HepG2 (cell line): ENCODE results near the gene GFY. TPM values are rescaled to one million over a fixed set of nuclear protein-coding genes. Genes with fewer than 3 reads are reported as not detected.

ENCODE experiments used
- AGO1 ChIP-seq: fragments of 200-400 bp; formaldehyde crosslinking; IDR thresholded peaks from 2 replicates; pipeline ENCODE4 v1.6.1; 2017; ENCODE audit warnings: mild to moderate bottlenecking, low read depth, low read length, moderate library complexity; ENCODE audit not compliant: poor library complexity, severe bottlenecking
- DPF2 ChIP-seq: sonication (generic); formaldehyde crosslinking; IDR thresholded peaks from 2 replicates; pipeline ENCODE4 v1.4.0; 2020; ENCODE audit warnings: mild to moderate bottlenecking, low read depth, missing genetic modification reagents, borderline replicate concordance
- HMGA1 ChIP-seq: sonication (generic); formaldehyde crosslinking; conservative IDR thresholded peaks from 2 replicates; pipeline ENCODE4 v1.4.0; 2020; ENCODE audit warnings: missing genetic modification reagents
- HNRNPUL1 ChIP-seq: fragments of 200-400 bp; formaldehyde crosslinking; IDR thresholded peaks from 2 replicates; pipeline ENCODE4 v1.6.1; 2017; ENCODE audit warnings: low read depth, mild to moderate bottlenecking, low read length, moderate library complexity
- NFE2L2 ChIP-seq: fragments of 150-350 bp; IDR thresholded peaks from 2 replicates; pipeline ENCODE4 v1.6.1; 2014; ENCODE audit warnings: low read length
- PRDM15 ChIP-seq: sonication (generic); formaldehyde crosslinking; IDR thresholded peaks from 2 replicates; pipeline ENCODE4 v1.4.0; 2020; ENCODE audit warnings: missing genetic modification reagents
- PTBP1 ChIP-seq: fragments of 200-400 bp; formaldehyde crosslinking; IDR thresholded peaks from 2 replicates; pipeline ENCODE4 v1.6.1; 2018; ENCODE audit warnings: low read length, low read depth; ENCODE audit not compliant: poor library complexity, severe bottlenecking
- SMAD9 ChIP-seq: sonication (generic); formaldehyde crosslinking; IDR thresholded peaks from 2 replicates; pipeline ENCODE4 v1.5.1; 2020; ENCODE audit warnings: mild to moderate bottlenecking, missing genetic modification reagents
- SNRNP70 ChIP-seq: fragments of 200-400 bp; formaldehyde crosslinking; IDR thresholded peaks from 2 replicates; pipeline ENCODE4 v1.6.1; 2017; ENCODE audit warnings: mild to moderate bottlenecking, low read depth, low read length, moderate library complexity
- SYNCRIP ChIP-seq: fragments of 200-400 bp; formaldehyde crosslinking; IDR thresholded peaks from 2 replicates; pipeline ENCODE4 v1.6.1; 2018; ENCODE audit warnings: mild to moderate bottlenecking, low read depth, low read length; ENCODE audit not compliant: insufficient read depth
- TBP ChIP-seq: sonication (generic); formaldehyde crosslinking; IDR thresholded peaks from 2 replicates; pipeline ENCODE4 v1.5.0; 2020; ENCODE audit warnings: missing genetic modification reagents
- ZC3H4 ChIP-seq: sonication (generic); formaldehyde crosslinking; IDR thresholded peaks from 2 replicates; pipeline ENCODE4 v1.4.0; 2020; ENCODE audit warnings: missing genetic modification reagents, borderline replicate concordance
- ZNF383 ChIP-seq: sonication (generic); formaldehyde crosslinking; IDR thresholded peaks from 2 replicates; pipeline ENCODE4 v1.4.0; 2020; ENCODE audit warnings: missing genetic modification reagents, mild to moderate bottlenecking, borderline replicate concordance
- ZNF562 ChIP-seq: sonication (generic); formaldehyde crosslinking; IDR thresholded peaks from 2 replicates; pipeline ENCODE4 v1.8.0; 2022; ENCODE audit warnings: missing genetic modification reagents, borderline replicate concordance
- ZNF614 ChIP-seq: IDR thresholded peaks from 2 replicates; pipeline ENCODE4 v1.6.1; 2018; ENCODE audit warnings: missing biosample characterization, missing genetic modification reagents, inconsistent platforms, borderline replicate concordance
- ZNF780A ChIP-seq: sonication (generic); formaldehyde crosslinking; IDR thresholded peaks from 2 replicates; pipeline ENCODE4 v1.8.0; 2022; ENCODE audit warnings: mild to moderate bottlenecking, missing genetic modification reagents, moderate library complexity
- polyA plus RNA-seq, 8 experiments: library from polyadenylated mRNA; depleted of rRNA in 3 of 8; stranded (reverse) in 7 of 8; unstranded in 1 of 8; fragments of >200 nt; fragmentation: Illumina TruSeq in 4 of 8; extraction: Trizol in 4 of 8; gene quantifications; 2 replicates each; pipeline versions ENCODE4 v1.2.1 to v1.2.3, GENCODE V29; 2011 to 2016; ENCODE audit warnings: low read depth in 4 of 8, missing spikeins in 1 of 8, mixed read lengths in 1 of 8; ENCODE audit not compliant: insufficient read depth in 1 of 8
- total RNA-seq, 5 experiments: library from RNA; depleted of rRNA; stranded (reverse); fragments of >200 nt; fragmentation: Illumina TruSeq; extraction: Trizol; gene quantifications; 2 replicates each; pipeline ENCODE4 v1.2.3, GENCODE V29; 2016; ENCODE audit warnings: low read depth in 1 of 5
- TF ChIP-seq, protein P1 (sequence below): sonication (generic); formaldehyde crosslinking; IDR thresholded peaks from 2 replicates; pipeline ENCODE4 v1.5.1; 2020; ENCODE audit warnings: mild to moderate bottlenecking, missing genetic modification reagents, borderline replicate concordance
- TF ChIP-seq, protein P2 (sequence below): sonication (generic); formaldehyde crosslinking; IDR thresholded peaks from 2 replicates; pipeline ENCODE4 v1.5.1; 2020; ENCODE audit warnings: missing genetic modification reagents, mild to moderate bottlenecking, borderline replicate concordance

Gene GFY
- total and polyA plus RNA-seq, 2 of the 13 experiments (the other 11 are each of a cell fraction or from before 2014, with no cell fraction given) = not detected

DNA sequence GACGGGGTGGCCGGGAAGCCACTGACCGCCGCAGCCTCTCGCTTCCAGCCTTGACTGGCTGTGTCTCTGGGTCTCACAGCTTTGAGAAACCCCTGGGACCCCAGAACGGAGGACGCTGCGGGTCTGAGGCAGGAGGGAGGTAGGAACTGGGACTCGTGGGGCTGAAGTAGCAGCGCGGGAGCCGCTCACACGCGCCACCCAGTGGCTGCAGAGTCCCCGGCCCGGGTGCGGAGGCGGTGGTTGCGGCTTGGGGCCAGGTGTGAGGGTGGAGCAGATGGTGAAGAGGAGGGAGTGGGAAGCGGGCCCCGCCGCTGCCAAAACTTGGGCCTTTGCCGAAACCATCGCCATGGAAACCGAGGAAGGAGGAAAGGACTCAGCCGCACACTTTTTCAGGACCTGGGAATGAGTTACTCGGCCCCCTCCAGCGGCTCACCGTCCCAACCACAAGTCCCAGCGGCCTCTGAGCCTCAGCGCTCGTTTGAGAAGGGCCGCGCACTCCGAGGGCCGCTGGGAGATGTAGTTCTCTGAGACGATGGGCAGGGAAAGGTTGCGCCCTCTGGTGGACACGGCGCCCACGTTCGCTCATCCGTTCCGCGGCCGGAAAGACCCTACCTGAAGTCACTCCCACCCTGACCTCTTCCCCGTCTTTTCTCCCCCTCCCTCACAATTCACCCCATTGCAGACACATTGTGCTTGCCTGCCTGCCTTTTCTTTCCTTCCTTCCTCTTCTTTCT lies 18.3 kb downstream of the GFY start (continued):
- TF ChIP-seq, protein P1, sequence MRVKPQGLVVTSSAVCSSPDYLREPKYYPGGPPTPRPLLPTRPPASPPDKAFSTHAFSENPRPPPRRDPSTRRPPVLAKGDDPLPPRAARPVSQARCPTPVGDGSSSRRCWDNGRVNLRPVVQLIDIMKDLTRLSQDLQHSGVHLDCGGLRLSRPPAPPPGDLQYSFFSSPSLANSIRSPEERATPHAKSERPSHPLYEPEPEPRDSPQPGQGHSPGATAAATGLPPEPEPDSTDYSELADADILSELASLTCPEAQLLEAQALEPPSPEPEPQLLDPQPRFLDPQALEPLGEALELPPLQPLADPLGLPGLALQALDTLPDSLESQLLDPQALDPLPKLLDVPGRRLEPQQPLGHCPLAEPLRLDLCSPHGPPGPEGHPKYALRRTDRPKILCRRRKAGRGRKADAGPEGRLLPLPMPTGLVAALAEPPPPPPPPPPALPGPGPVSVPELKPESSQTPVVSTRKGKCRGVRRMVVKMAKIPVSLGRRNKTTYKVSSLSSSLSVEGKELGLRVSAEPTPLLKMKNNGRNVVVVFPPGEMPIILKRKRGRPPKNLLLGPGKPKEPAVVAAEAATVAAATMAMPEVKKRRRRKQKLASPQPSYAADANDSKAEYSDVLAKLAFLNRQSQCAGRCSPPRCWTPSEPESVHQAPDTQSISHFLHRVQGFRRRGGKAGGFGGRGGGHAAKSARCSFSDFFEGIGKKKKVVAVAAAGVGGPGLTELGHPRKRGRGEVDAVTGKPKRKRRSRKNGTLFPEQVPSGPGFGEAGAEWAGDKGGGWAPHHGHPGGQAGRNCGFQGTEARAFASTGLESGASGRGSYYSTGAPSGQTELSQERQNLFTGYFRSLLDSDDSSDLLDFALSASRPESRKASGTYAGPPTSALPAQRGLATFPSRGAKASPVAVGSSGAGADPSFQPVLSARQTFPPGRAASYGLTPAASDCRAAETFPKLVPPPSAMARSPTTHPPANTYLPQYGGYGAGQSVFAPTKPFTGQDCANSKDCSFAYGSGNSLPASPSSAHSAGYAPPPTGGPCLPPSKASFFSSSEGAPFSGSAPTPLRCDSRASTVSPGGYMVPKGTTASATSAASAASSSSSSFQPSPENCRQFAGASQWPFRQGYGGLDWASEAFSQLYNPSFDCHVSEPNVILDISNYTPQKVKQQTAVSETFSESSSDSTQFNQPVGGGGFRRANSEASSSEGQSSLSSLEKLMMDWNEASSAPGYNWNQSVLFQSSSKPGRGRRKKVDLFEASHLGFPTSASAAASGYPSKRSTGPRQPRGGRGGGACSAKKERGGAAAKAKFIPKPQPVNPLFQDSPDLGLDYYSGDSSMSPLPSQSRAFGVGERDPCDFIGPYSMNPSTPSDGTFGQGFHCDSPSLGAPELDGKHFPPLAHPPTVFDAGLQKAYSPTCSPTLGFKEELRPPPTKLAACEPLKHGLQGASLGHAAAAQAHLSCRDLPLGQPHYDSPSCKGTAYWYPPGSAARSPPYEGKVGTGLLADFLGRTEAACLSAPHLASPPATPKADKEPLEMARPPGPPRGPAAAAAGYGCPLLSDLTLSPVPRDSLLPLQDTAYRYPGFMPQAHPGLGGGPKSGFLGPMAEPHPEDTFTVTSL (CRISPR knock-in tag) = no peak
- TF ChIP-seq SYNCRIP = no peak
- TF ChIP-seq TBP (CRISPR knock-in tag) = peak; percentile 99
- no peak for TF ChIP-seq DPF2 (CRISPR knock-in tag)
- TF ChIP-seq NFE2L2 = no peak
- TF ChIP-seq PRDM15 (CRISPR knock-in tag) = no peak
- no peak for TF ChIP-seq ZNF562 (CRISPR knock-in tag)
- no peak for TF ChIP-seq ZNF780A (CRISPR knock-in tag)
- TF ChIP-seq HNRNPUL1 = no peak
- TF ChIP-seq HMGA1 (CRISPR knock-in tag) = no peak
- 0 out of 2 replicates have a peak, but pooled peaks have one; percentile 62 for TF ChIP-seq ZNF383 (CRISPR knock-in tag)
- TF ChIP-seq SMAD9 (CRISPR knock-in tag) = no peak
- no peak for TF ChIP-seq SNRNP70
- TF ChIP-seq ZNF614 = no peak
- no peak for TF ChIP-seq PTBP1
- peak; percentile 70 for TF ChIP-seq AGO1
- TF ChIP-seq, protein P2, sequence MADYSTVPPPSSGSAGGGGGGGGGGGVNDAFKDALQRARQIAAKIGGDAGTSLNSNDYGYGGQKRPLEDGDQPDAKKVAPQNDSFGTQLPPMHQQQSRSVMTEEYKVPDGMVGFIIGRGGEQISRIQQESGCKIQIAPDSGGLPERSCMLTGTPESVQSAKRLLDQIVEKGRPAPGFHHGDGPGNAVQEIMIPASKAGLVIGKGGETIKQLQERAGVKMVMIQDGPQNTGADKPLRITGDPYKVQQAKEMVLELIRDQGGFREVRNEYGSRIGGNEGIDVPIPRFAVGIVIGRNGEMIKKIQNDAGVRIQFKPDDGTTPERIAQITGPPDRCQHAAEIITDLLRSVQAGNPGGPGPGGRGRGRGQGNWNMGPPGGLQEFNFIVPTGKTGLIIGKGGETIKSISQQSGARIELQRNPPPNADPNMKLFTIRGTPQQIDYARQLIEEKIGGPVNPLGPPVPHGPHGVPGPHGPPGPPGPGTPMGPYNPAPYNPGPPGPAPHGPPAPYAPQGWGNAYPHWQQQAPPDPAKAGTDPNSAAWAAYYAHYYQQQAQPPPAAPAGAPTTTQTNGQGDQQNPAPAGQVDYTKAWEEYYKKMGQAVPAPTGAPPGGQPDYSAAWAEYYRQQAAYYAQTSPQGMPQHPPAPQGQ (CRISPR knock-in tag) = no peak
- no peak for TF ChIP-seq ZC3H4
